Neuronal stem cell (in vitro differentiated cells): Measurements from ENCODE around the gene WDR35.

Experiments used
- DNase-seq: peaks from one replicate; pipeline ENCODE4 v3.0.0-alpha.2; 2013; ENCODE audit warnings: low spot score
- H2AFZ ChIP-seq: one replicate; pipeline ENCODE4 v1.6.1; 2013; ENCODE audit warnings: mild to moderate bottlenecking, low read length, inconsistent platforms
- H2AK5ac ChIP-seq: 2 replicates; pipeline ENCODE4 v1.6.1; 2013; ENCODE audit warnings: low read depth, mild to moderate bottlenecking, inconsistent platforms, low read length, moderate library complexity, mixed read lengths
- H2BK120ac ChIP-seq: 2 replicates; pipeline ENCODE4 v1.6.1; 2013; ENCODE audit warnings: low read depth, mild to moderate bottlenecking, inconsistent platforms, low read length, moderate library complexity, mixed read lengths
- H2BK12ac ChIP-seq: one replicate; pipeline ENCODE4 v1.6.1; 2013; ENCODE audit warnings: low read length, inconsistent platforms
- H2BK15ac ChIP-seq: 2 replicates; pipeline ENCODE4 v1.6.1; 2013; ENCODE audit warnings: mild to moderate bottlenecking, low read length, inconsistent platforms, mixed read lengths
- H2BK5ac ChIP-seq: one replicate; pipeline ENCODE4 v1.6.1; 2013; ENCODE audit warnings: inconsistent platforms, mild to moderate bottlenecking, low read length, moderate library complexity
- H3K14ac ChIP-seq: one replicate; pipeline ENCODE4 v1.6.1; 2013; ENCODE audit warnings: low read length, inconsistent platforms
- H3K18ac ChIP-seq: 2 replicates; pipeline ENCODE4 v1.6.1; 2013; ENCODE audit warnings: low read length, inconsistent platforms
- H3K23ac ChIP-seq: 2 replicates; pipeline ENCODE4 v1.6.1; 2013; ENCODE audit warnings: low read depth, mild to moderate bottlenecking, mixed read lengths, low read length, inconsistent platforms; ENCODE audit not compliant: poor library complexity
- H3K27ac ChIP-seq: replicated peaks from 3 replicates; pipeline ENCODE4 v1.5.1; 2013; ENCODE audit warnings: low read length, inconsistent platforms
- H3K27me3 ChIP-seq, 3 experiments: 2 replicates each; pipeline ENCODE4 v1.6.1; 2013; ENCODE audit warnings: low read length in 3 of 3, mild to moderate bottlenecking in 2 of 3, inconsistent platforms in 1 of 3, low read depth in 1 of 3, mixed read lengths in 1 of 3, moderate library complexity in 1 of 3; ENCODE audit not compliant: control insufficient read depth in 3 of 3, insufficient read depth in 3 of 3
- H3K36me3 ChIP-seq, 2 donors: replicated peaks in 1 of 2; 2 replicates each; pipeline ENCODE4 v1.6.1; 2013; ENCODE audit warnings: low read length in 2 of 2; ENCODE audit not compliant: control insufficient read depth in 2 of 2, insufficient read depth in 2 of 2
- H3K4ac ChIP-seq: 2 replicates; pipeline ENCODE4 v1.6.1; 2013; ENCODE audit warnings: inconsistent platforms, mild to moderate bottlenecking, low read length, moderate library complexity
- H3K4me1 ChIP-seq, 2 donors: 1 replicate in 1 of 2; 2 replicates in 1 of 2; pipeline ENCODE4 v1.6.1; 2013; ENCODE audit warnings: low read length in 2 of 2, low read depth in 1 of 2; ENCODE audit not compliant: control insufficient read depth in 2 of 2, insufficient read depth in 1 of 2
- H3K4me2 ChIP-seq: one replicate; pipeline ENCODE4 v1.6.1; 2013; ENCODE audit warnings: mild to moderate bottlenecking, low read length, inconsistent platforms; ENCODE audit not compliant: insufficient read depth, poor library complexity, severe bottlenecking
- H3K4me3 ChIP-seq, 2 donors: 2 replicates each; pipeline ENCODE4 v1.5.1; 2013; ENCODE audit warnings: low read length in 2 of 2, mild to moderate bottlenecking in 2 of 2, inconsistent platforms in 1 of 2, moderate library complexity in 1 of 2
- H3K79me1 ChIP-seq: one replicate; pipeline ENCODE4 v1.6.1; 2013; ENCODE audit warnings: low read depth, mild to moderate bottlenecking, inconsistent platforms, low read length, moderate library complexity
- H3K9ac ChIP-seq: one replicate; pipeline ENCODE4 v1.6.1; 2013; ENCODE audit warnings: mild to moderate bottlenecking, low read depth, low read length, inconsistent platforms; ENCODE audit not compliant: poor library complexity
- H3K9me3 ChIP-seq, 2 donors: replicated peaks in 1 of 2; 2 replicates each; pipeline versions ENCODE3 to v1.6.1; 2013; ENCODE audit warnings: low read length in 2 of 2, mild to moderate bottlenecking in 2 of 2, inconsistent platforms in 1 of 2, low read depth in 1 of 2, mixed read lengths in 1 of 2, moderate library complexity in 1 of 2; ENCODE audit not compliant: control insufficient read depth in 2 of 2, insufficient read depth in 1 of 2
- H4K8ac ChIP-seq: one replicate; pipeline ENCODE4 v1.6.1; 2013; ENCODE audit warnings: low read depth, mild to moderate bottlenecking, inconsistent platforms, low read length, moderate library complexity
- H4K91ac ChIP-seq: one replicate; pipeline ENCODE4 v1.6.1; 2013; ENCODE audit warnings: low read length, low read depth, mild to moderate bottlenecking, inconsistent platforms; ENCODE audit not compliant: poor library complexity
- WGBS, 2 donors: extraction: QIAGEN DNeasy Blood & Tissue Kit; methylation state at CpG; one replicate each; pipeline ENCODE4 v1.1.7; 2013; ENCODE audit warnings: missing lambda C conversion rate in 2 of 2, mixed read lengths in 1 of 2; ENCODE audit not compliant: insufficient read length in 2 of 2, insufficient replicate concordance in 1 of 2; ENCODE audit errors: extremely low coverage in 2 of 2; 5-methylcytosine and 5-hydroxymethylcytosine counted together

The WDR35 gene

DNA sequence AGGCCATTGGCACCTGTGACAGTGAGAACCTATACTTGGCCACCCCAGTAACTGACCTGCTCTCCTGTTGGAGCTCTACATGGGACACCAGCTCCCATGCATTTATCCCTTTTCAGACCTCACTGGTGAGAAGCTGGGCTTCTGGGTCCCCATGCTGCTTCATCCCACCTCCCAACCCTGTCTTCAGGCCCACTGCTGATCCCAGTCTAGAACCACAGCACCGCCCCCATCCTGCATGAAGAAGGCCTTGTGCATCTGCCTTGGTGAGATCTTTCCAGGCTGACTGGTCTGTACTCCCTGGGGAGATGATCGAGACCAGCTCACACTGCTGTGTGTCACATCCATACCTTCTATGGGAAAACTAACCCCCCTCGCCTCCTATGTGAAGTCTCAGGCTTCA lies 110.8 kb downstream of the WDR35 start:
- no peak overlapping the region for H2BK12ac ChIP-seq
- peak overlapping the region; percentile 40 for H2AK5ac ChIP-seq
- H3K4me1 ChIP-seq, result no peaks in the 10 kb centered on the region
- H3K4me3 ChIP-seq, result no peak overlapping the region
- no peaks in the 10 kb centered on the region for H3K9me3 ChIP-seq
- no peaks in the 10 kb centered on the region for H3K79me1 ChIP-seq
- no peak overlapping the region for H2BK15ac ChIP-seq
- no peaks in the 10 kb centered on the region for H3K27me3 ChIP-seq
- H3K36me3 ChIP-seq, result no peaks in the 10 kb centered on the region
- no peak overlapping the region for H2BK120ac ChIP-seq
- no peak overlapping the region for H3K27ac ChIP-seq
- H2BK5ac ChIP-seq, result no peak overlapping the region
- no peak overlapping the region for H3K4ac ChIP-seq
- no peak overlapping the region for H2AFZ ChIP-seq
- no peak overlapping the region for H3K4me2 ChIP-seq
- H3K23ac ChIP-seq, result no peak overlapping the region
- WGBS, 2 donors, result no CpG with 5 or more reads among the region's 3 CpGs
- no peak for DNase-seq
- no peak overlapping the region for H4K91ac ChIP-seq
- H4K8ac ChIP-seq, result no peak overlapping the region
- no peak overlapping the region for H3K18ac ChIP-seq
- H3K9ac ChIP-seq, result no peak overlapping the region
- no peak overlapping the region for H3K14ac ChIP-seq

GRCh38 chr2:19878268-19879046 lies 111.4 kb downstream of the WDR35 start:
- H3K23ac ChIP-seq, result no peak overlapping the region
- no peaks in the 10 kb centered on the region for H3K79me1 ChIP-seq
- no peak overlapping the region for H3K4me3 ChIP-seq
- H2AFZ ChIP-seq, result no peak overlapping the region
- no peak overlapping the region for H2BK15ac ChIP-seq
- no peak overlapping the region for H2BK120ac ChIP-seq
- DNase-seq, result no peak
- peak overlapping the region; percentile 5 for H2AK5ac ChIP-seq
- H3K4me2 ChIP-seq, result no peak overlapping the region
- no CpG with 5 or more reads among the region's 12 CpGs for WGBS, 2 donors
- H4K8ac ChIP-seq, result no peak overlapping the region
- H3K18ac ChIP-seq, result no peak overlapping the region
- no peak overlapping the region for H4K91ac ChIP-seq
- H3K4me1 ChIP-seq, result no peaks in the 10 kb centered on the region
- H3K4ac ChIP-seq, result no peak overlapping the region
- no peak overlapping the region for H2BK12ac ChIP-seq
- no peak overlapping the region for H3K9ac ChIP-seq
- no peak overlapping the region for H2BK5ac ChIP-seq
- H3K9me3 ChIP-seq, result no peaks in the 10 kb centered on the region
- no peak overlapping the region for H3K14ac ChIP-seq
- H3K36me3 ChIP-seq, result no peaks in the 10 kb centered on the region
- no peak overlapping the region for H3K27ac ChIP-seq
- H3K27me3 ChIP-seq, result no peaks in the 10 kb centered on the region

- Histone ChIP-seq H3K27ac (no peak overlapping the region), H2AK5ac (no peak overlapping the region), H4K91ac (no peak overlapping the region), H2BK15ac (no peak overlapping the region), H3K27me3 (peaks cover 0 to 3% (median 0%) of the 10 kb centered on the region in 3 experiments), H3K9ac (peak overlapping the region; percentile 51), H3K14ac (no peak overlapping the region), H2BK120ac (no peak overlapping the region), H2AFZ (no peak overlapping the region), H3K4ac (no peak overlapping the region), H3K4me1 (no peaks in the 10 kb centered on the region), H3K23ac (no peak overlapping the region), H2BK12ac (no peak overlapping the region), H3K79me1 (no peaks in the 10 kb centered on the region), H4K8ac (no peak overlapping the region), H3K4me2 (no peak overlapping the region), H3K4me3 (no peak overlapping the region), H3K9me3 (no peaks in the 10 kb centered on the region), H2BK5ac (no peak overlapping the region), H3K36me3 (no peaks in the 10 kb centered on the region), H3K18ac (no peak overlapping the region)
- WGBS, 2 donors, result no CpG with 5 or more reads among the region's 4 CpGs
- DNase-seq, result no peak
Observed at GRCh38 chr2:19876751-19877150, 113.2 kb downstream of the WDR35 start.

DNA sequence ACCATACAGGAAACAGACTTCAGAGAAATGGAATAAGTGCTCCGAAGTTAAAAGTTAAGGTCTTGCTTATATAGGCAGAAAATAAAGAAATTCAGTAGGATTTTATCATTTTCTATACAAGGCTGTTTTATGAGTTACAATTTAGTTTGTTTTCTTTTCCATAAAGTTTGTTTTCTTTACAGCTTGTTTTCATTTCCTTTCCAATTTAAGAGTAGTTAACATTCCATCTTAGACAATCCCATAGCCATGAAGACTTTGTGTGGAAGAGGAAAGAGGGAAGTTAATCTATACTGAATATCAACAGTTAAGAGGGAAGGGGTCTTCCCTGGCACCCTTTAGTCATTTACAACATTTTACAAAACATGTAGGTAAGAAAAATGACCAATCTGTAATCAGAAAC lies 114.6 kb downstream of the WDR35 start:
- H2BK120ac ChIP-seq, result no peak overlapping the region
- no peaks in the 10 kb centered on the region for H3K9me3 ChIP-seq
- no peak overlapping the region for H3K4me3 ChIP-seq
- H3K79me1 ChIP-seq, result no peaks in the 10 kb centered on the region
- H2BK12ac ChIP-seq, result no peak overlapping the region
- no peak overlapping the region for H4K8ac ChIP-seq
- no peak overlapping the region for H3K14ac ChIP-seq
- H3K9ac ChIP-seq, result no peak overlapping the region
- no peak overlapping the region for H3K18ac ChIP-seq
- H2BK15ac ChIP-seq, result no peak overlapping the region
- no peak overlapping the region for H3K23ac ChIP-seq
- WGBS, 2 donors, result no CpG with 5 or more reads among the region's 1 CpG
- no peak overlapping the region for H2AK5ac ChIP-seq
- no peak overlapping the region for H2AFZ ChIP-seq
- DNase-seq, result no peak
- no peaks in the 10 kb centered on the region for H3K4me1 ChIP-seq
- H2BK5ac ChIP-seq, result no peak overlapping the region
- H3K27me3 ChIP-seq, result peaks cover 0 to 10% (median 0%) of the 10 kb centered on the region in 3 experiments
- no peaks in the 10 kb centered on the region for H3K36me3 ChIP-seq
- no peak overlapping the region for H3K4me2 ChIP-seq
- no peak overlapping the region for H4K91ac ChIP-seq
- H3K27ac ChIP-seq, result no peak overlapping the region
- no peak overlapping the region for H3K4ac ChIP-seq
